GM19463 (cell line): Measurements from ENCODE around the gene ARHGEF10L.

ENCODE experiments used
- ATAC-seq: cut with Tn5 transposase; IDR thresholded peaks from one replicate; pipeline ENCODE4 v1.9.1; 2021; ENCODE audit warnings: mild to moderate bottlenecking, moderate library complexity; ENCODE audit not compliant: unreplicated experiment

ARHGEF10L gene

DNA sequence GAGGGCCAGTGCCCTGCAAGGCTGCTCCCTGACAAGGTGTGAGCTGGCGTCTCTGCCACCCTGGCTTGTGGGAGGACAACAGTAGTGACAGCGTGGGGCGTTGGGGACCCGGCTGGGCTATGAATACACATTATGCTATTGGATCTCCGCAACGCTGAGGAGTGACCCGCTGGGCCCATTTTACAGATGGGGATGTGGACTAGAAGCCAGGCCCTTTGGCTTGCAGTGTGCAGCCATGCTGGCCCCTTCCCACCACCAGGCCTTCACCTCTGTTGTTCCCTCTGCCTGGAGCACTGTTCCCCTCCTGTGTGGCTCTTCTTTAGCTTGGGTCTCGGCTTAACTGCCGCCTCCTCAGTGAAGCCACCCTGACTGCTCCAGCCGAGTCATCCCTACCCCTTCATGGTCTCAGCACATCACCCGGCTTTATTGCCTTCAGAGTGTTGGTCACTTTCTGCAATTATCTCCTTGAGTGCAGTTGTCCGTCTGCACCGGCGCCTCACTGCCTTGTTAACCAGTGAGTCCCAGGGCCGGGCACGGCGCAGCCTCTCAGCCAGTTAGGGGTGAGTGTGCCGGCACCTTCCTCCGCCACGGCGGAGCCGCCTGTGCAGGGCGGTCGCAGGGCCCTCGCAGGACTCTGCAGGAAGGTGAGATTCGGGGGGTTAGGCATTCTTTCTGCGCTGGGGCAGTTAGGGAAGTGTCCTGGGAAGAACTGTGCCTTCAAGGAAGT is 131.3 kb downstream of the ARHGEF10L start:
- no peak for ATAC-seq

DNA sequence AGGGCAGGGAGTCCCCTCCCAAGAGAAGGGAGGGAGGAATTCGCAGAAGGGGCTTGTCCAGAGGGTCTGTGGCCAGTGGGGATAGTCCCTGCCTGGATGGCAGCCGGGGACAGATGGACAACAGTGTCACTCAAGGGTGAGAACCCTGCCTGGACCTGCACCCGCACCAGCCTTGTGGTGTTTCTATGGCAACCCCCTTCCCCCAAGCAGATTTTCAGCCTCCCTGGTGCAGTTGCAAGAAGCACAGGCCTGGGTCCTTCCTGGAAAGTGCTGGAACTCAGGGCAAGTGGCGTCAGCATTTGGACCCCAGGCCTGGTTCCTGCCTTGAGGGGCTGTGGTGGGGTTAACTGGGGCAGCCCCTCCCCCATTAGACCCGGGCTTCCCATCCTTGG is 131.8 kb downstream of the ARHGEF10L start:
- no peak for ATAC-seq

DNA sequence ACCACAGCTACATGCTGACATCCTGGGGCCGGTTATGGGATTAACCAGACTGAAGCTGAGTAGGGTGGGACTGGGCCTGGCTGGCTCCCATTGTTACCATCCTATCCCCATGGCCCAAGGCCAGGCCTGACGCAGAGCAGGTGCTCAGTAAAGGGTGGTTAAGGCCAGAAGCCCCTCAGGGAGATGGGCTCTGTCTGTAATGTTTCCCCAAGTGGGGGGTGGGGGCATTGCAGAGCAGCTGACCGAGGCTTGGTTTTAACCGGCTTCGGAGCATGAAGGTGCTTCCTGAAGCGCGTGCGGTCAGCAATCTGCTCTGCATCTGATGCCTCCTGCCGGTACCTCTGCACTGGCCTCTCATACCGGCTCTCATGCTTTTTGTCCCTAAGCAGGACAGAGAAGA is 132.2 kb downstream of the ARHGEF10L start:
- ATAC-seq = no peak

DNA sequence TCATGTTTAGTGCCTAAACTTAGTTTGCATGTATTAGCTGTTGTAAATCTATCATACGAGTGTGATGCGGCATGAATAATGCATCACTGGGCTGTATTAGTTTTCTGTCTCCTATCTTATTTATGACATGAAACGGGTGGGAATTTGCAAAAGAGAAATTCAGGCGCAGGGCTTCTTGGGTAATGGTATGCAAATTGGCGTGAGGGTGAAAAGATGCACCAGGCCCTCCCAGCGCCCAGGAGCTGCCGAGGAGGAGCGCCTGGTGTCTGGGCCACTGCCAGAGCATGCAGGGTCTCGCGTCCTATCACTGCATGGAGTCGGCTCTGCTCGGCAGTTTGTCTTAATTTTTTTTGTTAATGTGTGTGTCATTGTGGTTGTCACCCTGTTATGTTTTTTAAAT is 132.7 kb downstream of the ARHGEF10L start:
- ATAC-seq = no peak

DNA sequence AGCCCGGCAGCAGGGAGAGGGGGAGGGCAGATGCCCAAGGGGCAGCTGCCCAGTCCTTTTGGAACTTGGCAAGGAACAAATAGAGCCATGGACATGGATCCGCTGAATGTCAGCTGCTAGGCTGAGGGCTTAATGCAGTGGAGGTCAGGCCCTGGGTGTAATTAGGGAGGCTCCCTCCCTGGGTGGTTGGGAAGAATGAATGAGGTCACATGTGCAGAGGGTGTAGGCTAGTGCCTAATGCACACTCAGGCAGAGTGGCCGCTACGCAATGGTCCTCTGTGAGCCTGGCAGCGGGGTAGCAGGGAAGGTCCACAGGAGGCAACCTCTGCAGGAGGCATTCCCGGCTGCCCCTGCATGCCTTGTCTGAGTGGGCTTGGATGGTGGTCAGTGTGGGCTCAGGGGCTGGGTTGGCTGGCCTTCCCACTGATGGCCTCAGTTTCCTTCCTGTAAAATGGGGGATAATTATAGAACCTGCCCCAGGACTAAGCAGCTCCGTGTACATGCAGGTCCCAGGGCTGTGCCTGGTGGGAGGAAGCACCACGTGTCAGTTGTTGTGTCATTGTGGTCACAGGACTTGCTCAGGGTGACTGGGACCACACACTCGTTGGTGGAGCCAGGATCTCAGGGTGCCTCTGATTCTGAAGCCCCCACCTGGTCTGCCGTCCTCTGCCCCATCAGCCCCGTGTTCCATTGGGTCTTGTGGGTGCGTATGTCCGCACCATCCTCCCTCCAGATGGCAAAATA is 134.0 kb downstream of the ARHGEF10L start:
- no peak for ATAC-seq

DNA sequence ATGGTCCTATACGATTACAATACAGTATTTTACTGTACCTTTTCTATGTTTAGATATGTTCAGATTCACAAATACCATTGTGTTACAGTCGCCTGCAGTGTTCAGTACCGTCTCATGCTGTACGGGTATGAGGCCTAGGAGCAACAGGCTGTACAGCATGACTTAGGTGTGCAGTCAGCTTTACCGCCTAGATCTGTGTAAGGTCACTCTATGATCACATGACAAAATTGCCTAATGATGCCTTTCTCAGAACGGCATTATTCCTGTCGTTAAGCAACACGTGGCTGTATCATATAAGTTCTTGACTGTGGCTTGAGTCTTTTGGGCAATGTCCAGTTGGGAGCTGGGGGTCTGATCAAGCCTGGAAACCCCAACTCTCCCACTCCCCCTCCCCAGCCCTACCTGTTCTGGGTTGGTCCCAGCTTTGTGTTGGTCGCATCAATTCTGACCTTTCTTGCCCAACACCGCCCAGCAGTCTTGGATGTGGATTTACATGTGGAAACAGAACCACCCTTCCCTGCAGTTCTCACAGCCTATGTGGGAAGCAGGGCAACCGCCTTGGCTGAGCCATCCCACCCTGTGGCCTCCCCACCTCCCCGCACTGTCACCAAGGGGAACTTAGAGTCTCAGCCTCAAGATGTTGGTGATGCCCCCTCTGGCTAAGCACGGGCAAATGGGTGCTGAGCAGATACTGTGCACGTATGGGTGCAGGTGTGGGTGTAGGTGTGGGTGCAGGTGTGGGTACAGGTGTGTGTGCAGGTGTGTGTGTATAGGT is 135.4 kb downstream of the ARHGEF10L start:
- no peak for ATAC-seq

DNA sequence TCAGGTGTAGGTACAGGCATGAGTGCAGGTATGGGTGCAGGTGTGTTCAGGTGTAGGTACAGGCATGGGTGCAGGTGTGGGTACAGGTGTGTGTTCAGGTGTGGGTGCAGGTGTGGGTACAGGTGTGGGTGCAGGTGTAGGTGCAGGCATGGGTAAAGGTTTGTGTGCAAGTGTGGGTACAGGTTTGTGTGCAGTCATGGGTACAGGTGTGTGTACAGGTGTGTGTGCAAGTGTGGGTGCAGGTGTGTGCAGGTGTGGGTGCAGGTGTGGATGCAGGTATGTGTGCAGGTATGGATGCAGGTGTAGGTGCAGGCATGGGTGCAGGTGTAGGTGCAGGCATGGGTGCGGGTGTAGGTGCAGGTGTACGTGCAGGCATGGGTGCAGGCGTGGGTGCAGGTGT is 136.2 kb downstream of the ARHGEF10L start:
- ATAC-seq = no peak

DNA sequence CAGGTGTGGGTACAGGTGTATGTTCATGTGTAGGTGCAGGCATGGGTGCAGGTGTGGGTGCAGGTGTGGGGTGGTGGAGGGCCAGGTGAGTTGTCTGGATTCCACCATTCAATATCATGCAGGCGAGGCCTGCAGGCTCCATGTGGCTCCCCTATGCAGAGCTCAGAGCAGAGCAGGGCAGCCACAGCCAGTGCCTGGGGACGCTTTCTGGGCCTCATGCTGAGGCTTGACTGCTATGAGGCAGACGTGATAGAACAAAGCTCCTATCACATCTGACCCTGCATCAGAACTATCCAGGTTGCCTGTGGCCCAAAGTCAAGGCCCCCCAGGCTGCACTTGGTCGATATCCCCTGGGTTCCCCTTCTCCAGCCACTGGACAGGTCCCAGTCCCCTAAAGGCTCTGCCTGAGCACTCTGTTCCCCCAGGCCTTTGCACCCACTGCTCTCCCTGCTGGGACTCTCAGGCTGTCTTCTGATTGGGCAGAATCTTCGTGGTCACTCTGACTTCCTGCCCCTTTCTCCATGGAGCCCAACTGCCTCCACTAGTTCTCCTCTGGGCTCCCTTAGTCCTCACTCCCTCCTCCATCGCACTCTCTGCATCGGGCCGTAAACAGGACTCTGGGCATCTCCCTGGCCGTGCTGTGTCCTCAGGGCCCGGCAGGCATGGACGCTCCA is 137.0 kb downstream of the ARHGEF10L start:
- ATAC-seq = no peak

DNA sequence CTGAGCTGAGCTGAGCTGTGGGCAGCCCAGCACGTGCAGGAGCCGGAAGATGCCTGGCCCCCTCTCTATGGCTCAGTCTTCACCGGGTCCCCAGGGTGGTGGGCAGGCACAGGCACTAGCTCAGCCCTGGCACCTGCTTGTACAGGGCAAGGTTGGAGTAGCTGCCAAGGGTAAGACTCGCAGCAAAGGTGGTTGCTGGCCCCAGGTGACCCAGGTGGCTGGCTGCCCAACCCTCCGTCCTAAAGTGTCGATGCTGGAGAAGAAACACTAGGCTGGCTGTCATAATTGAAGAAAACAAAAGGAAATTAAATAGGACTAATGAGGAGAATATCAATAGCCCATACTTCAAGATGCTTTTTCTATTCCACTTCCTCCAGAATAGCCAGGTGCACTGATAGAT is 138.5 kb downstream of the ARHGEF10L start:
- no peak for ATAC-seq

DNA sequence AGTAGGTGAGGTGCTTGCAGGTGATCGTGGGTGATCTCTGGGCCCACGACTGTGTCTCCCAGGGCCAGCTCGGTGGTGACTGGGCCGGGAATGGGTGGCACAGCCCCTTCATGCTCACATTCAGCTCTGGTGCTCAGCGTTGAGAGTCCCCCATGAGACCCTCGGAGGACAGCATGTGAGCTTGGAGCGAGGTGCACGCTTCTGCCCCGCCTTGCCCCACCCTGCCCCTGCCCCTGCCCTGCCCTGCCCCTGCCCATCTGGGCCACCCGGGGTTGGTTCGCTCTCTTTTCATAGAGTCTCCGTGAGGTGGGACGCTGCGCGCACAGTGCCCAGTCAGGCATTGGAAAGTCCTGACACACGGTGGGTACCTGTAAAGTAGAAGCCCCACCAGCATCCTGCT is 140.4 kb downstream of the ARHGEF10L start:
- no peak for ATAC-seq

DNA sequence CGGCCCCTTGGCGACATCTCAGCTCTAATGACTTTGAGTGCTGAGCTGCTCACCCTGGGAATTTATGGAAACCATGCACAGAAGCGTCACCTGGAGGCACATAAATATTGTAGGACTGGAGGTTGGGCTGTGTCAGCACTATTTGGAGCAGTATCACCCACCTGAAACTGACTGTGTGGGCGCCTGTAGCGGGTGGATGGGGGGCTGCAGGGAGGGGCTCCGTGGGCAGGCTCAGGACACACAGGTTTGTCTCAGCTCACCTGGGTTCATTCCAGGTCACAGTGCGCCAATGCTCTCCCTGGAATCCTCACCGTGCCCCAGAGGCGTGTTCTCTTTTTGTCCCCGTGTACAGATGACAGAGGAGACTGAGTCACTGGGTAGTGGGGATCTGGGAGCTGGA is 140.8 kb downstream of the ARHGEF10L start:
- ATAC-seq = no peak

DNA sequence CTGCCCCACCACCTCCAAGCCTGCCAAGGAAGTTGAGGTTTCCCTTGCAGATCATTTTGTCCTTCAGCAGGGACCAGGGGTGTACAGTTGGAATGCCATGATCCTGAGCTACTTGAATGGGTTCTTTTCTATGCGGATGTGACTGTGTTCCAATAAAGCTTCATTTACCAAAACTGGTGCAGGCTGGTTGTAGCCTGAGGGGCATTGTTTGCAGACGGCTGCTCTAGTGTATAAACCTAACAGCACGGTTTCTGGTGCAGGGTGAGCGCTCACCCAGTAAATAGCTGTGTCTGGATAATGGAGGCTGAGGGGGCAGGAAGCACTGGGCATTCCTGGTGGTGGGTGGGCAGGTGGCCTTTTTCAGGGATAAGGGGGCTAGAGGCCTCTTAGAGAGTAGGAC is 142.9 kb downstream of the ARHGEF10L start:
- no peak for ATAC-seq

DNA sequence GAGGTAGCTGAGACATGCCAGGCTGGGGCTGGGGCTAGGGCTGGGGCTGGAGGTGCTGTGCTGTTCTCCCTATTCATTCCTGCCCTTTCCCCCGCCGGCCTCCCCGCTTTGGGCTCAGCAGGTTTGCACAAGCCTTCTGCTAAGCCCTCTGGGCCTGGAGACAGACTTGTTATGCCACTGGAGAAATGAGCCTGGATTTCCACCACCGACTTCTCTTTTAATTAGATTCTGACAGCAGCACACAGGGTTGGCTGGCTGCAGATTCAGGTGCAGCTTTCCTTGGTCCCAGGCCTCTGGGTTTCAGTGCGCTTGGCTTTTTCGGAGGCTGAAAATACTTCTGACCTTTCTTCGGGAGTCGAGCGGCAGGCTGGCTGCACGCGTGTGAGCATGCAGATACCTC is 144.1 kb downstream of the ARHGEF10L start:
- ATAC-seq = no peak

DNA sequence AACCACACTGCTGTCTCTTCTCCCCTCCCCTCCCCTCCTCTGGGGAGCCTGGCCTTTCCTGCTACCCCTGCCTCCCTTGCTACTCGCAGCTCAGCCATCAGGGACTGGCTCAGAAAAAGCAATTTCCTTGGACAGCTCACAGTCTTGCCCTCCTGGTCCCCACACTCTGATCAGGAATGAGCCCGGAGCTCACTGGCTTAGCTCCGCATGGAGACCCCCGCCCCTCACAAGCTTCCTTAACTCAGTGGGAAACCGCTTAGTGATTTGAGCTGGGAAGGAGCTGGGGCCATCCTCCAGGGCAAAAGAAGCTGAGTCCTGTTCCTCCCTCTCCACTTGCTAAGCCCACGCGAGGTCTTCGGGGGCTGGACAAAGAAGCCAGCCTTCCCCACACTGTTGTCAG is 145.3 kb downstream of the ARHGEF10L start:
- no peak for ATAC-seq

DNA sequence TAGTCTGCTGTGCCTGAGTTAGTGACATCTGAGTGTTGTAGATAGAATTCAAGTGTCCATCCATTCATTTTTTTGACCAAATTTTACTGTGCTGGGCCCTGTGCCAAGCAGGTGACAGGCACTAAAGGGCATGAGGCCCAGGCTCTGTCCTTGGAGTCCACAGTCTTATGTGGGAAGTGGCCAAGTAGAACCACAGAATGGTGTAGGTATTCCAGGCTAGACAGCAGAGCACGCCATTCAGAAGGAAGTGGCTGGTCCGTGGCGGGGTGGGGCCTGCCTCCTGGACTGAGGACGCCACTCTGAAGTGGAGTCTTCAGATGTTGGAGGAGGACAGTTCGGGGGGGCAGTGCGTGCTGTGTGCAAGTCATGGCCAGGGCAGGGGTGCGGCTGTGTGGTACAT is 146.8 kb downstream of the ARHGEF10L start:
- ATAC-seq = no peak

DNA sequence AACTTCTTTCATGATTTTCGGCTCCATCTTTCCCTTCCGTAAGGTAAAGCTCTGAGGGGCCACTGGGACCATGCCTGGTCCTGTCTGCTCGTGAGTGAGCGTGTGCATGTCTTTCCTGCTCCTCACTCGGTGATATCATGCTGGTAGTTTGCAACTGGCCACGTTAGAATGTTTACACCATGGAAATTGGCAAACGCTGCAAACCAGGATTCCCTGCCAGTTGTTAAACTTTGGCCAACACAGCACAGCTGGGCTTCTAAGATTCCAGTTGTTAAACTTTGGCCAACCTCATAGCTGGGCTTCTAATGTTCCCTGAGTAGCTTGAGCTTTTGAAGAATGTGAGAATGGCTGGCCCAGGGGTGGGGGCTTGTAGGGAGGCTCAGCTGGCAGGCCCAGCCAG is 147.6 kb downstream of the ARHGEF10L start:
- no peak for ATAC-seq

DNA sequence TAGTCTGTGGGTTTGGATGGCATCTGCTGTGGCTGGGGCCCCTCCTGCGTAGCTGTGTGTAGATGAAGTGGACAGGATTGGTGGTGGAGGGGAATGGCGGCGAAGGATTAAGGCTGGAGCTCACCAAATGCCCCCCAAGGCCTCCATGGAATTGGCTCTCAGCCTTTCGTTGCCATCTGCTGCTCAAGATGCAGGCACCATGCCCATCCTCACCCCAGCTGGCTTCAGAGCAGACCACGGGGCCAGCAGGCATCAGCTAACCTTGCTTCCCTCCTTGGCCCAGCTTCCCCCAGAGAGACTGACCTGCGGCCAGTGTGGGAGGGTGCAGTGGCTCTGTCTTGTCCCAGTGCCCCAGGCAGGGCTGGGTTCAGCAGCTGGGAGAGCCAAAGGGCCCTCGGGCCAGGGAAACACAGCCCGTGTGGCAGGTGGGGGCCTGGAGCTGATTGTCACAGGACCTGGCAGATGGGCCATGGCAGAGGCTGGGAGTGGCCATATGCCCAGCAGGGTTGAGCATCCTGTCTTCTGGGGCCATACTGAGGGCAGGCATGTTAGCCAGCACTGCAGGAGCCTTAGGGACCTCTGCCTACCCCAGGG is 148.8 kb downstream of the ARHGEF10L start:
- ATAC-seq = no peak

DNA sequence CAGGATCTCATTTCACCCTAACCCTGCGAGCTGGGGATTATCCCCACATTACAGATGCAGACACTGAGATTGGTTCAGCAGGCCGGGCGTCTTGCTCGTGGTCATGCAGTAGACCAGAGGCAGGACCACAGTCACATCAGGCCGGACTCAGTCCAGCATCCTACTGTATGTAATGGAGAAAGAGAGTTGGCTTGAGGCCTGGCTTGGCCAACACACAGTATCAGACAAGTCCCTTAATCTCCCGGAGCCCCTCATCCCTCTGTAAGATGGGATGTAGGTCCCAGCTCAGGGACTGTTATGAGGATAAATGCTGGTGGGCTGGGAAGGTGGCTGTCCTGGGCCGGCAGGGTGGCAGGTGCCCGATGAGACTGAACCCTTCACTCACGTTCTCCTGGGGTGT is 149.5 kb downstream of the ARHGEF10L start:
- ATAC-seq = no peak

DNA sequence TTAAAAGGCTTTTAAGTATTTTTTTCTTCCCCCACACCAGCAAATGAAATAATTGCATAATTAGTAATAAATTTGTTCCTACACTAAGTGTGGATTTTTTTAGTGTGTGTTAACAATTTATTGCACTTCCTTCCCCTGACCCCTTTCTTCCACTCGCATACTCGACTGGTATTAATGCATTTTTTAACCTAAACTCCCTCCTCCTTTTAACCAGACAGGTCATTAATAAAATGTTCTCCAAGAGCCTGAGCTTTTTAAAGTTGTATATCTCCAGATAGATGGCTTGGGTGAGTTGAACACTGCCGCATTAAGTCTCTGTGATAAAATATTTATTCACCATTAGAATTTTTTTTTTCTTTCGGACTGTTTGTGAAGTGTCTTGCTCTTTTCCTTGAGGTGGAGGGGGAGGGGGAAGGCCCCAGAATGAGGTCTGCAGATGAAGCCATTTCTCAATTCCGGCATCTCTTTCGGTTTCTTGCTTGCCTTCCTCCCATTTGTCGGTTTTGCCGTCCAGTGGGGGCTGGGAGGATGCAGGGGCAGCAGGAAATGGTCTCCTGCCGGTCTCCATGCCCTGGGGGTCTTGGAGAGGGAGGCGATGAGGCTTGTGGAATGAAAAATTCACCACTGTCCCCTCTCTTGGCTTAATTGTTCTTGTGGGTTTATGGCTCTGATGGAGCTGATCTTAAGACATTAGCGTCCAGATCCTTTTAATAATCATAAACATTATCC is 151.6 kb downstream of the ARHGEF10L start:
- no peak for ATAC-seq

DNA sequence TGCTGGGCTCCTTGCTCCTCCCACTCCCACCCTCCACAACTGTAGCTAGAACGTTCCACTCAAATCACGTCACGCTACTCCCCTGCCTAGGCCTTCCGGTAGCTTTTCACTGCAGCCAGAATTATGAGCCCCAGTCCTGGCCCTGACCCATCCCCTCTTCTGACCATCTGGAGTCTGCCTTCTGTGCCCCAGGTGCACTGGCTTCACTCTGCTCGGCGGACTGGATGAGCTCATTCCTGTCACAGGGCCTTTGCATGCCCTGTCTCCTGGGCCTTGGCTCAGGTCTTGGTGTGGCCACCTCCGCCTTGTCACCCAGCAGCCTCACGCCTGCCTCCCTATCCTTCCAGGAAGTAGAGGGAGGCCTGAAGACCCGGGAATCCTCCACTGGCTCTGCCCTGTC is 153.1 kb downstream of the ARHGEF10L start:
- ATAC-seq = no peak
